ENCODE measurements around the gene COX5A.

DNA sequence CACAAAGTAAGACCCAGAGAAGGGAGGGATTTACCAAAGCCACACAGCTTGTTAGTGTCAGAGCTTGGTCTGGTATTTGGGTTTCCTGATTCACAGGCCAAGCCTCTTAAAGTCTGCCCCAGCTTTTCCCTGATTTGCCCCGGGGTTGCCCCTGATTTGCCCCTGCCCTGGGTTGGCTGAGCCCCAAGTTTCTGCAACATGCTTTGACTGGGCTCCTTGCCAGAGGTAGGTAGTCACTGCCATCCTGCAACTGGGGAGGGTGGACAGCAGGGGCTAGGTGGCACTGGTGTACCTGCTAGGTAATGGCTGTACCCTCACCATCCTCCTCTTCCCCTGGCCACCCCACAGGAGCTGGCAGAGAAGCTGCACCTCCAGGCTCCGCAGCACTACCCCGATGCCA lies 45.6 kb downstream of the COX5A start:
- TF ChIP-seq, protein P1, sequence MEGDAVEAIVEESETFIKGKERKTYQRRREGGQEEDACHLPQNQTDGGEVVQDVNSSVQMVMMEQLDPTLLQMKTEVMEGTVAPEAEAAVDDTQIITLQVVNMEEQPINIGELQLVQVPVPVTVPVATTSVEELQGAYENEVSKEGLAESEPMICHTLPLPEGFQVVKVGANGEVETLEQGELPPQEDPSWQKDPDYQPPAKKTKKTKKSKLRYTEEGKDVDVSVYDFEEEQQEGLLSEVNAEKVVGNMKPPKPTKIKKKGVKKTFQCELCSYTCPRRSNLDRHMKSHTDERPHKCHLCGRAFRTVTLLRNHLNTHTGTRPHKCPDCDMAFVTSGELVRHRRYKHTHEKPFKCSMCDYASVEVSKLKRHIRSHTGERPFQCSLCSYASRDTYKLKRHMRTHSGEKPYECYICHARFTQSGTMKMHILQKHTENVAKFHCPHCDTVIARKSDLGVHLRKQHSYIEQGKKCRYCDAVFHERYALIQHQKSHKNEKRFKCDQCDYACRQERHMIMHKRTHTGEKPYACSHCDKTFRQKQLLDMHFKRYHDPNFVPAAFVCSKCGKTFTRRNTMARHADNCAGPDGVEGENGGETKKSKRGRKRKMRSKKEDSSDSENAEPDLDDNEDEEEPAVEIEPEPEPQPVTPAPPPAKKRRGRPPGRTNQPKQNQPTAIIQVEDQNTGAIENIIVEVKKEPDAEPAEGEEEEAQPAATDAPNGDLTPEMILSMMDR (IDR thresholded peaks at IDR 0.05), result no peak
- no peak for TF ChIP-seq POLR2A (IDR thresholded peaks at IDR 0.05)
